ENCODE data around the gene FRMD6.
"Not testable (repeated sequence)": the region's sequence is repeated elsewhere in the genome, so short reads cannot be mapped to it uniquely, and the experiment has no call there.

FRMD6 gene

GRCh38 chr14:51727526-51727925 is 75.8 kb downstream of the FRMD6 start:
- no peak for DNase-seq

- no peak for DNase-seq
These were observed 78.4 kb downstream of the FRMD6 start for GRCh38 chr14:51730098-51730497.

- DNase-seq, result no peak
These were observed 79.0 kb downstream of the FRMD6 start for GRCh38 chr14:51730684-51731083.

- no peak for DNase-seq
These were observed 80.9 kb downstream of the FRMD6 start for GRCh38 chr14:51732494-51733112.

GRCh38 chr14:51733147-51733546 is 81.4 kb downstream of the FRMD6 start:
- no peak for DNase-seq

DNA sequence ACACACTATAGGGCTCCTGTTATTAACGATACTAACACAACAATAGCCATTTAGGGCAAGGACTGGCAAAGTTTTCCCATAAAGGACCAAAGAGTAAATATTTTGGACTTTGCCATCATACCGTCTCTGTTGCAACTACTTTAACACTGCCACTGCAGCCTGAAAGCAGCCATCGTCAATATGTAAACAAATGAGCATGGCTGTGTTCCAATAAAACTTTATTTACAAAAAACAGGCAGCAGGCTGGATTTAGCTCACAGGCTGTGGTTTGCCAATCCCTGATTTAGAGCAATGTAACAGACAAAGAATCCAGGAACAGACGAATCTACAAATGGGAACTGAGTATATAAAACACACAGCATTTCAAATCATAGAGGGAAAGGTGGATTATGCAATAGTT is 84.1 kb downstream of the FRMD6 start:
- no peak for DNase-seq

DNA sequence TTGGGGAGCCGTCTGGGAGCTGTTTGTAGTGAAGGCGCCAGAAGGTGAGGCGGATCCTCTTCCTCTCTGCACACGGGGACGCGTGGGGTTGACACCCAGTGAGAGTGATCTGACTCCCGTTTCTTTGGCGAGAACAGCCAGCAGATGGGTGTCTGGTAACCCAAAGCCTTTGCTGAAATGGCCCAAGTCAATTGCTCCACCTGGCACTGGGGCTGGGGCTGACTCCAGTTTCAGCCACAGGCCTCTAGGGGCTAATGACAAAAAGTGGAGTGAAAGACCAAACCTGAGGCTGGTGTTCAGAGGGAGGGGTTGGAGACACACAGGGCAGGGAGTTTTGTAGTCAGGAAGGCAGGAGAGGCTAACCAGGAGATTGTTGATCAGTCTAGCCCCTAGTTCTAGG is 87.0 kb downstream of the FRMD6 start:
- no peak for DNase-seq

GRCh38 chr14:51743588-51744000 is 91.9 kb downstream of the FRMD6 start:
- no peak for DNase-seq

- no peak for DNase-seq
These were observed 92.8 kb downstream of the FRMD6 start for GRCh38 chr14:51744372-51745130.

DNA sequence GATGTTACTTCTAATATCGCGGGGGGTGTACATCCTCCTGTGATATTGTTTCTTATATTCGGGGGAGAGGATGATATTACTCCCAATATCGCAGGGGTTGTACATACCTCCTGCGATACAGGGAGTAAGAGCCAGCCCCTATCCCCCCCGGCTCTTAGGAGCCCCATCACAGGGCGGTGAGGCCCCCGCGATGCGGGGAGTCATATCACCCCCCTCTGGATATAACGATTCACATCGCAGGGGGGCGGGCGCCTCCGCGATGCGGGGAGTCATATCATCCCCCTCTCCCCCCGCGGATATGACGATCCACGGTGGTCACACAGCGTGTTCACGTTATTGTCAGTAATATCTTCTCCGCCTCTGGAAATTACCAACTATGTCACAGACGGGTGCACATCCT is 95.1 kb downstream of the FRMD6 start:
- not testable (repeated sequence) for DNase-seq

- DNase-seq, result no peak
These were observed 98.8 kb downstream of the FRMD6 start for GRCh38 chr14:51750542-51750941.

GRCh38 chr14:51751611-51752345 is 100.1 kb downstream of the FRMD6 start:
- not testable (repeated sequence) for DNase-seq

GRCh38 chr14:51757756-51758155 is 106.0 kb downstream of the FRMD6 start:
- DNase-seq, result not testable (repeated sequence)

GRCh38 chr14:51759950-51760349 is 108.2 kb downstream of the FRMD6 start:
- DNase-seq, result no peak

GRCh38 chr14:51765726-51766125 is 114.0 kb downstream of the FRMD6 start:
- not testable (repeated sequence) for DNase-seq

- not testable (repeated sequence) for DNase-seq
These were observed 114.9 kb downstream of the FRMD6 start for GRCh38 chr14:51766586-51766985.

GRCh38 chr14:51769261-51769660 is 117.6 kb downstream of the FRMD6 start:
- DNase-seq, result not testable (repeated sequence)

- DNase-seq, result no peak
These were observed 122.5 kb downstream of the FRMD6 start for GRCh38 chr14:51774209-51774608.

GRCh38 chr14:51776102-51776894 is 124.6 kb downstream of the FRMD6 start:
- DNase-seq, result peak; percentile 23 to 56

DNA sequence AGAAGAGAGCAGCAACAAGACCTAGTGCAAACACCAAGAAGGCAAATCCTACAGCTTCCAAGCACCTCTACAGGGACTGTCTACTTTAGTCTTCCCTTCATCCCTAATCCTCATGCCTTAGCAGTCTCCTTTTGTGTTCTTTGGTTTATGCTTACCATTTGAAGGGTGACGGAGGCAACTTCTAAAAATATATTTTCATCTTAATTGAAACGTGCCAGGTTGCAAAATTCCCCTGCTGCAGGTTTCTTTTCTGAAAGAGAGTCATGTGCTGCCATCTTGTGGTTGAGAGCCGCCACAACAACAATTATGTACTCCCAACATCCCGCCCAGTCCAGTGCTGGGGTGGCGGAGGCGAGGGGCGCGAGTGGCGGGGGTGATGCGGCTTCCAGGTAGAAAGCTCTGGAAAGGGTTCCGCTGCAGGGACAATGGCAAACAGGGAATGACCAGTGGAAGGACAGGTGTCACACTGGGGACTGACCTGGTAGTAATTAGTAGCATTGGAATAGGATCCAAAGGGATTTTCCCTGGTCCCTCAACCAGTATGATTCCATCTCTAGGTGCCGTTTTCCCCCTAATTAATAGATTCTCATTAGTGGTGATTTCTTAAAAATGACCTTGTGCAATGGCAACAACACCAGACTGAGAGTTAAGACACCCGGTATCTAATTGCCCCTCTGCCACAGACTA is 128.4 kb downstream of the FRMD6 start:
- peak in 1 of 2 experiments; percentile 60 for DNase-seq
